Ectodermal cell (in vitro differentiated cells): ENCODE data around the gene DLD.
"Not testable (repeated sequence)": the region's sequence is repeated elsewhere in the genome, so short reads cannot be mapped to it uniquely, and the experiment has no call there.

ENCODE experiments used
- H3K27ac ChIP-seq: 2 replicates; pipeline ENCODE4 v1.7.0; 2013; ENCODE audit warnings: mild to moderate bottlenecking, low read depth, low read length; ENCODE audit not compliant: insufficient read depth, poor library complexity, severe bottlenecking
- H3K27me3 ChIP-seq: 2 replicates; pipeline ENCODE4 v1.7.0; 2013; ENCODE audit warnings: mild to moderate bottlenecking, low read length; ENCODE audit not compliant: insufficient read depth, control insufficient read depth, poor library complexity, severe bottlenecking
- H3K36me3 ChIP-seq: one replicate; pipeline ENCODE4 v1.7.0; 2013; ENCODE audit warnings: low read length; ENCODE audit not compliant: control insufficient read depth, insufficient read depth
- H3K4me1 ChIP-seq: one replicate; pipeline ENCODE4 v1.7.0; 2013; ENCODE audit warnings: low read length; ENCODE audit not compliant: control insufficient read depth, insufficient read depth
- H3K4me3 ChIP-seq: 2 replicates; pipeline ENCODE4 v1.7.0; 2013; ENCODE audit warnings: low read depth, low read length, control low read depth; ENCODE audit not compliant: insufficient read depth
- H3K9me3 ChIP-seq: 2 replicates; pipeline ENCODE4 v1.7.0; 2013; ENCODE audit warnings: mild to moderate bottlenecking, low read length, moderate library complexity; ENCODE audit not compliant: control insufficient read depth
- WGBS, 2 experiments: methylation state at CpG; one replicate each; pipeline ENCODE4 v1.1.7; 2013; ENCODE audit warnings: missing lambda C conversion rate in 2 of 2; 5-methylcytosine and 5-hydroxymethylcytosine counted together

Gene DLD

DNA sequence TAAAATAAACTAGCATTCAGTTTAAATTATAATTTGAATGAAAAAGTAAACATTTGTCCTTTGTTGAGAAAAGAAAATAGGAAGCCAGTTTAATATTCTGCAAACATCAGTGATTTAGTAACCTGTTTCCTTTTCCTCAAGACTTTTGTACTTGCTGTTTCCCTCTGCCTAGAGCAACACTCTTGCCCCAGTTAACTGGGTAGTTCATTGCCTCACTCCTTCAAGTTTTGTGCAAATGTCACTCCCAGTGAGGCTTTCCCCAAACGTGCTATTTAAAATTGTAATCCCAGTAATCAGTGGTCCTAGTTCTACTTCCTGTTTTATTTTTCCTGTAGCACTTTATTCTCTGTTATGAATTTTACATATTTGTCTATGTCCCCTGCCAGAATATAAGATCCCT is 23.8 kb downstream of the DLD start:
- 79 to 91% methylated on average over 1 of the region's 1 CpG for WGBS, 2 experiments
- no peak overlapping the region for H3K27ac ChIP-seq
- H3K9me3 ChIP-seq, result no peaks in the 10 kb centered on the region
- H3K4me3 ChIP-seq, result no peak overlapping the region
- H3K27me3 ChIP-seq, result no peaks in the 10 kb centered on the region
- H3K36me3 ChIP-seq, result peaks cover 16% of the 10 kb centered on the region
- H3K4me1 ChIP-seq, result no peaks in the 10 kb centered on the region

DNA sequence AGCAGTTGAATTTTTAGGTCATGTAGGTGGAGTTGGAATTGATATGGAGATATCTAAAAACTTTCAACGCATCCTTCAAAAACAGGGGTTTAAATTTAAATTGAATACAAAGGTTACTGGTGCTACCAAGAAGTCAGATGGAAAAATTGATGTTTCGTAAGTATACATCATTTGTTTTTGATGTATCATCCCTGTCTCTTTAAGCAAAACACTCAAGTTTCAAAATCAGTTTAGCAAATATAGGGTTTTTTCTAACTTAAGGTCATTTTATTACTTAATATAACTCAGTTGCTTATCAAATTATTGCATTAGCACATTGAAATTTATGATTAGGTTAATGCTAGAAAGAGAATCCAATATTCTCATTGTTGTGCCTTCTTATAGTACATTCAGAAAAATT is 24.6 kb downstream of the DLD start:
- Histone ChIP-seq H3K4me3 (no peak overlapping the region), H3K27ac (no peak overlapping the region), H3K4me1 (no peaks in the 10 kb centered on the region), H3K27me3 (no peaks in the 10 kb centered on the region), H3K9me3 (no peaks in the 10 kb centered on the region), H3K36me3 (peaks cover 16% of the 10 kb centered on the region)
- 94 to 100% methylated on average over 1 of the region's 2 CpGs for WGBS, 2 experiments

GRCh38 chr7:107917763-107918651 is 27.0 kb downstream of the DLD start:
- 94 to 95% methylated on average over 3 of the region's 3 CpGs for WGBS, 2 experiments

GRCh38 chr7:107918948-107919347 is 28.0 kb downstream of the DLD start:
- no peaks in the 10 kb centered on the region for H3K4me1 ChIP-seq
- no peaks in the 10 kb centered on the region for H3K27me3 ChIP-seq
- H3K27ac ChIP-seq, result no peak overlapping the region
- H3K9me3 ChIP-seq, result no peaks in the 10 kb centered on the region
- no peak overlapping the region for H3K4me3 ChIP-seq
- WGBS, 2 experiments, result 100% methylated on average over 1 of the region's 2 CpGs
- peaks cover 29% of the 10 kb centered on the region for H3K36me3 ChIP-seq

More at GRCh38 chr7:107917763-107918651, 27.0 kb downstream of the DLD start:
- Histone ChIP-seq H3K27ac (no peak overlapping the region), H3K27me3 (no peaks in the 10 kb centered on the region), H3K9me3 (no peaks in the 10 kb centered on the region), H3K36me3 (peaks cover 24% of the 10 kb centered on the region), H3K4me1 (no peaks in the 10 kb centered on the region), H3K4me3 (no peak overlapping the region)

- Histone ChIP-seq H3K36me3 (peaks cover 29% of the 10 kb centered on the region), H3K9me3 (no peaks in the 10 kb centered on the region), H3K4me3 (no peak overlapping the region), H3K27ac (no peak overlapping the region), H3K4me1 (no peaks in the 10 kb centered on the region), H3K27me3 (no peaks in the 10 kb centered on the region)
- WGBS, 2 experiments, result 94 to 97% methylated on average over 1 of the region's 1 CpG
These were observed 29.2 kb downstream of the DLD start for GRCh38 chr7:107920048-107920772.

GRCh38 chr7:107921826-107922225 is 30.8 kb downstream of the DLD start:
- H3K36me3 ChIP-seq, result peaks cover 36% of the 10 kb centered on the region
- not testable (repeated sequence) for H3K27ac ChIP-seq, H3K27me3 ChIP-seq, H3K4me1 ChIP-seq, H3K4me3 ChIP-seq, H3K9me3 ChIP-seq
- 40 to 66% methylated on average over 1 to 2 of the region's 2 CpGs for WGBS, 2 experiments

DNA sequence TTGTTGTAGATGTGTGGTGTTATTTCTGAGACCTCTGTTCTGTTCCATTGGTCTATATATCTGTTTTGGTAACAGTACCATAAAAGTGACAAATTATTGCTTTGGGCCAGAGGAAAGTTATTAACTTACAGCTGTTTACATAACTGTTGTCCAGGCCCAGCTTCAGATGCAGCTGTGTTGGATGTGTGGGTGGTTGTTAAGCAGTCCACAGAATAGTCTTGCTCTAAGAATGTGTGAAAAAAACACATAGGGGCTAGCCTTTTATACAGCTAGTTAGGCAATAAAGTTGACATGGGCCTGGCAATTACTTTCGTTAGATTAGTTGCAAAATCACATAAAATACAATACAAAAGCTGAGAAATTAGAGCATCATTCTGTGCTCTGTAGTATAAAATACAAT is 31.9 kb downstream of the DLD start:
- H3K27me3 ChIP-seq, result no peaks in the 10 kb centered on the region
- WGBS, 2 experiments, result 88% methylated on average over 1 of the region's 1 CpG; no CpG with 5 or more reads in 1 of the 2 experiments
- H3K9me3 ChIP-seq, result no peaks in the 10 kb centered on the region
- H3K36me3 ChIP-seq, result peaks cover 36% of the 10 kb centered on the region
- H3K27ac ChIP-seq, result no peak overlapping the region
- no peak overlapping the region for H3K4me3 ChIP-seq
- H3K4me1 ChIP-seq, result no peaks in the 10 kb centered on the region

- H3K27ac ChIP-seq, result no peak overlapping the region
- 93 to 97% methylated on average over 5 of the region's 5 CpGs for WGBS, 2 experiments
- H3K36me3 ChIP-seq, result peaks cover 44% of the 10 kb centered on the region
- no peaks in the 10 kb centered on the region for H3K9me3 ChIP-seq
- no peak overlapping the region for H3K4me3 ChIP-seq
- no peaks in the 10 kb centered on the region for H3K4me1 ChIP-seq
- H3K27me3 ChIP-seq, result no peaks in the 10 kb centered on the region
These were observed 34.0 kb downstream of the DLD start for GRCh38 chr7:107924841-107925504.

- Histone ChIP-seq H3K9me3 (no peaks in the 10 kb centered on the region), H3K27ac (no peak overlapping the region), H3K4me3 (no peak overlapping the region), H3K27me3 (no peaks in the 10 kb centered on the region), H3K4me1 (no peaks in the 10 kb centered on the region), H3K36me3 (peaks cover 35% of the 10 kb centered on the region)
- 96 to 100% methylated on average over 1 of the region's 1 CpG for WGBS, 2 experiments
These were observed 35.5 kb downstream of the DLD start for GRCh38 chr7:107926481-107926880.
